CD4-positive, alpha-beta T cell treated with Interleukin-2 at 100 ng/mL for 4 hours (primary cell): ENCODE measurements around the gene MAGI2.
"Not testable (repeated sequence)": the region's sequence is repeated elsewhere in the genome, so short reads cannot be mapped to it uniquely, and the experiment has no call there.

Experiments
- DNase-seq: peaks from one replicate; pipeline ENCODE4 v3.0.0-alpha.2; 2020; ENCODE audit warnings: low spot score

Gene MAGI2

DNA sequence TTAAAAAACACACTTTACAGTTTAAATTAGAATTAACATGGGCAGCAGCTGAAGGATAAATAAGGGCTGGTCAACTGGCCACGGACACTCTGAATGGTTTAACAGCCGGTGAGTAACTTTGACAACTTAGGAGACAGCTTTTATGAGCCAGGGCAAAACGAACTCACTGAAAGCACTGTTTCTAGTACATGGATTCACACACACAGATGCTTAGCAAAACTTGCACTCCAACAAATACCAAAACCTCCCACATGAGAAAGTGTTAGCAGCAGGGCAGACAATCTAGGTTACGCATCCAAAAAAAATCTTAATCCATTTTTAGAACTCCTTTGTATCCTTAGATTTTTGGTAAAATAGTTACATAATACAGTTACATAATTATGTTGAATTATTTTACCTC lies 1168.5 kb downstream of the MAGI2 start:
- DNase-seq = no peak

- no peak for DNase-seq
These were observed 1173.2 kb downstream of the MAGI2 start for GRCh38 chr7:78280276-78280675.

- DNase-seq = no peak
These were observed 1174.0 kb downstream of the MAGI2 start for GRCh38 chr7:78279457-78279856.

DNA sequence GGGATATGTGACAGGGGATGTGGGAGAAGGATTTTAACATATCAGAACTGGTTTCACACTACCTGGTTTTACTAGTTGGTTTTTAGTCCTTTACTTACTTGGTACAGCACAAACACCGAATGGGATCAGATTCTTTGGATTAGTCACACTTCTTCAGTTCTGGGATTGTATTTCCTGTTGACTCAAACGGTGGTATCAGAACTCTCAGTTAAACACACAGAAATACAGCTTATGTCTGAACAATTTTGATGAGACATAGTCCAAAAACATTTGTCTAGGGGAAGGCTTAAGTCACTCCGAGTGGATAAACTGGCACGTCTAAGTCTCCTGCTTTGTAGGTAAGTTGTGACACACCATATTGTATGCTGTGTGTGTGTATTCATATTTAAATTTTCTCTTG lies 1174.4 kb downstream of the MAGI2 start:
- DNase-seq = no peak

GRCh38 chr7:78267141-78267540 lies 1186.3 kb downstream of the MAGI2 start:
- DNase-seq = no peak

DNA sequence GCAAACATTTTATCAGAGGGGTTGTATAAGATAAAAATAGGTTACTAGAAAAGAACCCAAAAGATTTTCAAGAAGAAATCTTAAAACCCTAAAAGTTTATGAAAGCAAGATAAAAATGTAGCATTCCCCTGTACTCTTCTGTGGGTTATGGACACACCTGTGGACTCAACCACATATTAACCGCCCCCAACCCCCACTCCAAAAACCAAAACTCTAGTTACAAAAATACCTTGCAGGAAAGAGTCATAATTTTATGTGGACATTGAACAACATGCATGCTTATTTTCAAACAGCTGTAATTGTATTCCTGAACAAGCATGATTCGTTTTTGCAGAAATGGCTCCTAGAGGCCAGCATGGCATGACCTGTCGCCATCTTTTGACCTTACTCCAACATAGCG lies 1188.0 kb downstream of the MAGI2 start:
- no peak for DNase-seq

DNA sequence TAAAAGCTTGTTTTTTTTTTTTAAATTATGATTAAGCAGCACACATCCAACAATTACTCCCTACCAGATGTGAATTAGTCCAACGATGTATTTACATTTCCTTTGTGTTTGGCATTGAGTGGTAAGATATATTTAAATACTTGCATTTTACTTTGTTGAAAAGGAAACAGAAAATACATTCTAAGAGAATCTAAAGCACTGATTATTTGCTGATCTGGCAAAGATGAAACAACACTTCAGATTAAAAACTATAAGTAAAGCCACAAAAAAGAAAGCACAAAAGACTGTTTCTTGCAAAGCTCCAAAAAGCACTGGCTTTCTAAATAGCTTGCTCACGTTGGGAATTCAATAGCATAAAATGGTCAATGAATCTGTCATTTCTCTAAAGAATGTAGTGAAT lies 1188.4 kb downstream of the MAGI2 start:
- DNase-seq = no peak

- DNase-seq = no peak
These were observed 1189.4 kb downstream of the MAGI2 start for GRCh38 chr7:78264105-78264504.

- no peak for DNase-seq
These were observed 1191.7 kb downstream of the MAGI2 start for GRCh38 chr7:78261739-78262138.

GRCh38 chr7:78261302-78261701 lies 1192.2 kb downstream of the MAGI2 start:
- DNase-seq = no peak

DNA sequence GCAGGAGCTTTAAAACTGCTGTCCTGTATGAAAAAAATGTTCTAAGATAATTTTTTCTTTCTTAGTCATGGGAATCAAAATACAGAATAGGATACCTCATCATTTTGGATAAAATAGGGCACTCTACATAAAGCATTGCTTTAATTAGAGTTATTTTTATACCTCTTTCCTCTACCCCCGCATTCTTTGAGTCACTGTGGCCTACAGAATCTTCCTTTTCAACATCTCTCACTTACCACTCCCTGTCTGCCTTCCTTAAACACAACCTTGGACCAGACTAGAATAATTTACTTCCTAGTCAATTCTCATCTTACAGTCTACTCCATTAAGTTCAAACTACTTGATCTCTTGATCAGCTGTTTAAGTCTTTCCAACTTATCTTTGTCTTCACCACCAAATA lies 1192.6 kb downstream of the MAGI2 start:
- DNase-seq = no peak

GRCh38 chr7:78254726-78255055 lies 1198.8 kb downstream of the MAGI2 start:
- no peak for DNase-seq

DNA sequence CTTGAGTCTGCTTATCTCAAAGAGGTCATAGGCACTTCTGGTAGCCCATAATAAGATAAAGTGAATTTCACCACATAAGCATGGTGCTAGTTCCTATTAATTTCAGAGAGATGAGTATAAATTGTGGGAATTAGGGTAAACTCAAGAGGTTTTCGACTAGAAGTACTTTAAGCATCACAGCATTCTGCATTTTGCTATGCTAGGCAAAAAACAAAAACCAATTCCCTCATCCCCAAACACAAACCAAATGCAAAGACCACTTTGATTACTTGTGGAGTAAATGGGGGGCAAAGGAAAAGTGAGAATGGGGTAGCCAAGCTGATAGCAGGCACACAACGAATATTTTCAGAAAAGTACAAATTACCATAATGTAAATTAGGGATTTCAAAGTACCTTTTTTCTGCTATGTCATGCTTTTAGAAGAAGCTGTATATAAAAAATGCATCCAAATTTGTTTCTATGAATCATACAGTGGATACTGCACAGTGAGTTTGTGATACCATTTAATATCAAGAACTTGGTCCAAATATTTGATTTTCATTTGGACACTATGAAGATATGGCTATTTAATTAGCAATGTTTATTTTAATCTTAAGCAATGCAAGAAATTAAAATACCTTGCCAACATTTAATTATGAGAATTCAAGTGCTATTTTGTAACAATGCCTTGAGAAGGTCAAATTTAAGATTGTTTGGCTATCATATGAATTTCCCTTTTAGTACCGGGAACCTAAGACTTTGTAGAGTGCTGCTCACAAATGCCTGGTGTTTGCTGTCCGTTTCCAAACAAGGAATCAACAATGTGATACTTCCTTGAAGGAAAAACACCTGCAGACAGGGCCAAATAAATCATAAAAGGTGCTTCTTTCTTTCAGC lies 1199.4 kb downstream of the MAGI2 start:
- DNase-seq = no peak

DNA sequence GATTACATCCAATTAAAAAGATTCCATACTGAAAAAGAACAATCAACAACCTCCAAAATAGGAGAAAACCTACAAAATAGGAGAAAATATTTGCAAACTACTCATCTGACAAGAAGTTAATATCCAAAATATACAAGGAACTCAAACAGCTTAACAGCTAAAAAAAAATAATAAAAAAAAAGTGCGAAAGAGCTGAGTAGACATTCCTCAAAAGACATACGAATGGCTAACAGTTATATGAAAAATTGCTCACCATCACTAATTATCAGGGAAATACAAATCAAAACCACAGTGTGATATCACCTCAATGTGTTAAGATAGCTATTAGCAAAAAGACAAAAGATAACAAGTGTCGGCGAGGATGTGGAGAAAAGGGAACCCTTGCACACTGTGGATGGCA lies 1204.6 kb downstream of the MAGI2 start:
- DNase-seq = no peak

DNA sequence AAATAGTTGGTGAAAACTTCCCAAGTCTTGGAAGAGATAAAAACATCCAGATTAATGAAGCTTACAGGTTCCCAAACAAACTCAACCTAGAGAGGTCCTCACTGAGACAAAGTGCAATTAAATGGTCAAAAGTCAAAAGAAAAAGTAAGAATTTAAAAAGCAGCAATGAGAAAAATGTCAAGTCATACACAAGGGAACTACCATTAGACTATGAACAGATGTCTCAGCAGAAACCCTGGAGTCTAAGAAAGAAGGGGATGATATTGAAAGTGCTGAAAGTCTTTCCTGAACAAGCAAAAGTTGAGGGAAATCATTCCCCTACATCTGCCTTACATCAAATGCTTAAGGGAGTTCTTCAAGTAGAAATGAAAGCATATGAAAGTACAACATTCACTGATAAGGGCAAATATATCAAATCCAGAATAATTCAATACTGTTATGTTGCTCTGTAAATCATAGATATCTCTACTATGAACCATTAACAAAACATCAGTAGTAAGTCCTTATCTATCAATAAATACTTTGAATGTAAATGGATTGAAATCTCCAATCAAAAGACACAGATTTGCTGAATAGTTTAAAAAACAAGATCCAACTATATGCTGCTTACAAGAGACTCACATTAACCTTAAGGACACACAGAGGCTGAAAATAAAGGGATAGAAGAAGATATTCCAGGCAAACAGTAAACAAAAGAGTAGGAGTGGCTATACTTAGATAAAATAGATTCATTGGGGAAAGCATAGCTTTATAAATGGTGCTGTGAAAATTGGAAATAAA lies 1205.4 kb downstream of the MAGI2 start:
- DNase-seq = no peak

DNA sequence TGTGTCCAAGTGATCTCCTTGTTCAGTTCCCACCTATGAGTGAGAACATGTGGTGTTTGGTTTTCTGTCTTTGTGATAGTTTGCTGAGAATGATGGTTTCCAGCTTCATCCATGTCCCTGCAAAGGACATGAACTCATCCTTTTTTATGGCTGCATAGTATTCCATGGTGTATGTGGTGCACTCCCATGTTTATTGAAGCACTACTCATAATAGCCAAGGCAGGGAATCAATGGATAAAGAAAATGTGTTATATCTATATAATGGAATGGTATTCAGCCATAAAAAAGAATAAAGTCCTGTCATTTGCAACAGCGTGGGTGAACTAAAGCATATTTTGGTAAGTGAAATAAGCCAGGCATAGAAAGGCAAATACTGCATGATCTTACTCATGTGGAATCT lies 1213.3 kb downstream of the MAGI2 start:
- not testable (repeated sequence) for DNase-seq

DNA sequence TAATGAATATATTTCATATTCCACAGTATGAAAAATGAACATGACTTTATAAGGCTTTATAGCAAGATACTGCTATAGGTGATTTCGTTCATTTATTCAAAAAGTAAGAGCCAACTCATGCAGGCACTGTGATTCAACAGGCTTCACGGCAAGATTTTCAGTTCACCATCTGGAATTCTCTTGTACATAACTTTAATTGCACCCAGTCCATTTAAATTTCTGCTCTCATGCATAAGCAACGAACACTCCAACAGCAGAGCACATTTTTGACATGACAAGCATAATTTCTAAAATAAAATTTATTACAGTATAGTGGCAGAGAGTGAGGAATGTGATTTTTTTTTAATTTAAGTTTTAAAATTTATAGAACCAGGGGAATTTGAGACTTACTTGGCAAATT lies 1218.8 kb downstream of the MAGI2 start:
- DNase-seq = no peak

DNA sequence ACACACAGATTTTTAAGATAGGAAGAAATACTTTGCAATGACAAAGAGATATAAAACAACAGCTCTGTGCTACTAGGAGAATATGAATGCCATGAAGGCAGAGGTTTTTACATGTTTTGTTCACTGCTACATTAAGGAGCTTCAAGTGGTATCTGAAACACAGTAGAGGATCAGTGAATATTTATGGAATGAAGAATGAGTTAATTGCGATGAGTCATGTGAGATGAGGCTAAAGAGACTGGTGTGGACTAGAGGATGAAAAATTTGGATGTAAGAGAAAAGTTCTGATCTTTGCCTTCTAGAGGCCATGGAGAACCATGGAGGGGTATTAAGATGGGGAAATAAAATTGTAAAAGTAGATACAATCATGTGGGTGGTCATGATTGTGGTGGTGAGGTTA lies 1220.7 kb downstream of the MAGI2 start:
- no peak for DNase-seq

GRCh38 chr7:78226059-78226719 lies 1227.3 kb downstream of the MAGI2 start:
- no peak for DNase-seq

- no peak for DNase-seq
These were observed 1227.9 kb downstream of the MAGI2 start for GRCh38 chr7:78225534-78225933.

- no peak for DNase-seq
These were observed 1228.5 kb downstream of the MAGI2 start for GRCh38 chr7:78224923-78225322.

GRCh38 chr7:78223598-78223997 lies 1229.9 kb downstream of the MAGI2 start:
- DNase-seq = no peak
